ENCODE results near the gene ASTN2.

DNA sequence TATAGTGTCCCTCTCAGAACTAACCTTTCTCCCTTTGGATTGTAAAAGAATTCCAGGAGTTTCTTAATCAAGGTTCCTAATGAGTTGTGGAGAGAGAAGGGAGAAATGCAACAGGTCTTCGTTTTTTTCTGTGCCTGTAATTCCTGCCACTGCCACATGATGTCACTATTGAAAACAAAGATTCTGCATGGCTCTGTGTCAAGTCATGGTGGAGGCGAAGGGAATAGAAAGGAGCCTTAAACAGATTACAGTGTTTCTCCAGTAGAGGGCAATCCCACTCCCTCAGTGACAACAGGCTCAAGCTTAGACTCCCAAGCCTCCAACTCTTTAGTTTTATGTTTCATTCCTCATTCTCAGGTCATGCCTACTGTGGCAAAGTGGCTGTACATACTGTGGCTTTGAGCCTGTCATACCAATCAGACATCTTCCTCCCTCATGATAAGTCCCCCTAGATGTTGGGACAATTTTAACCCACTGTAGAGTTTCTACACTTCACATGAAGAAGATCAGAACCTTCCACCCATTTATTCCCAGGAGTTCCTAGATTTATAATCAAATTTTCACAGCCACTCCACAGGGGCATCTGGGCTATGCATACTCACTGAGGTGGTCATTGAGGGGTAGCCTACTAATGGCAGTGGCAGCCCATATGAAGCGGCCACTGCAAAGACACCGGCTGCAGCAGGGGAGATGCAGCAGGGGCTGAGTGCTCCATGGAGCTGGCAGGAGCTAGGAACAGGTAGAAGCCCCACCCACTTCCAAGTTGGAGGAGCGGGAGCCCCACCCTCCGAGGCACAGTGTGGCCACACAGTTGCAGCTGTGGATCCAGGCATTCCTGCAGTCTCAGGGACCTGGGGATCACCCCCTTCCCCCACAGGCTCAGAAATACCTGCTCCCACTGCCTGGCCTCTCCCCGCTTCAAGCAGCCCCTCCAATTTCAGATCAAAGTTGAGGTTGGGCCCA, 825.2 kb downstream of the ASTN2 start:
- TF ChIP-seq POLR2AphosphoS5 (IDR thresholded peaks at IDR 0.05), result no peak
- TF ChIP-seq CTCF (IDR thresholded peaks at IDR 0.05), result no peak
